Activated CD4-positive, alpha-beta memory T cell treated with anti-CD3 and anti-CD28 coated beads, Interleukin-2, amount 10 ng/mL, durations not matched to agents 7 days and 5 days (primary cell): ENCODE measurements around the gene NUDT16L1. TPM values are rescaled to one million over a fixed set of nuclear protein-coding genes. Genes with fewer than 3 reads are reported as not detected.

Experiments
- CTCF ChIA-PET: fragments of 350-600 bp; sonication (Branson Sonifier 250); formaldehyde crosslinking; loops from one replicate; lab custom pipeline; 2021; ENCODE audit warnings: antibody characterized with exemption, inconsistent platforms; lab: Charles Lee
- POLR2A ChIA-PET: fragments of 350-600 bp; sonication (Branson Sonifier 250); formaldehyde crosslinking; loops from one replicate; lab custom pipeline; 2021; ENCODE audit warnings: antibody characterized with exemption; lab: Charles Lee
- DNase-seq: peaks from one replicate; pipeline ENCODE4 v3.0.0-alpha.2; 2020
- H3K27ac Mint-ChIP-seq: one replicate; pipeline ENCODE4 v1.8.0; 2021; ENCODE audit warnings: mild to moderate bottlenecking, mixed read lengths
- H3K27me3 Mint-ChIP-seq: one replicate; pipeline ENCODE4 v1.8.0; 2021; ENCODE audit warnings: mixed read lengths
- H3K36me3 Mint-ChIP-seq: one replicate; pipeline ENCODE4 v1.8.0; 2021; ENCODE audit warnings: low read depth, mixed read lengths
- H3K4me1 Mint-ChIP-seq: one replicate; pipeline ENCODE4 v1.8.0; 2021; ENCODE audit warnings: mixed read lengths
- H3K4me3 Mint-ChIP-seq: one replicate; pipeline ENCODE4 v1.8.0; 2021; ENCODE audit warnings: mild to moderate bottlenecking, mixed read lengths
- H3K9me3 Mint-ChIP-seq: one replicate; pipeline ENCODE4 v1.8.0; 2021; ENCODE audit warnings: mixed read lengths
- total RNA-seq, 2 experiments: library from RNA; stranded (reverse); gene quantifications; one replicate each; pipeline ENCODE4 v1.2.3, GENCODE V29; 2021

The NUDT16L1 gene
- total RNA-seq, 2 experiments from 2014 or later = 24.2 to 25.5 TPM

- peak overlapping the region; percentile 71 for H3K4me3 Mint-ChIP-seq
- peaks cover 25% of the 10 kb centered on the region for H3K4me1 Mint-ChIP-seq
- H3K9me3 Mint-ChIP-seq = no peaks in the 10 kb centered on the region
- POLR2A ChIA-PET = interaction anchor here (1.0 to 3.0 kb wide), 14 partner anchors 12 to 156 kb away, joined by 3 to 20 read pairs (median 5); partner anchors contain the start of genes ANKS3, CDIP1, DNAAF8 and MGRN1
- H3K27ac Mint-ChIP-seq = peak overlapping the region; percentile 67
- H3K36me3 Mint-ChIP-seq = peaks cover 10% of the 10 kb centered on the region
- H3K27me3 Mint-ChIP-seq = no peaks in the 10 kb centered on the region
- no peak for DNase-seq
- CTCF ChIA-PET = interaction anchor here (0.5 to 1.5 kb wide), 3 partner anchors 12 to 218 kb away, joined by 3 to 4 read pairs (median 3); no protein-coding TSS in a partner anchor
Measured at GRCh38 chr16:4694642-4695451, 1.5 kb downstream of the NUDT16L1 start.

DNA sequence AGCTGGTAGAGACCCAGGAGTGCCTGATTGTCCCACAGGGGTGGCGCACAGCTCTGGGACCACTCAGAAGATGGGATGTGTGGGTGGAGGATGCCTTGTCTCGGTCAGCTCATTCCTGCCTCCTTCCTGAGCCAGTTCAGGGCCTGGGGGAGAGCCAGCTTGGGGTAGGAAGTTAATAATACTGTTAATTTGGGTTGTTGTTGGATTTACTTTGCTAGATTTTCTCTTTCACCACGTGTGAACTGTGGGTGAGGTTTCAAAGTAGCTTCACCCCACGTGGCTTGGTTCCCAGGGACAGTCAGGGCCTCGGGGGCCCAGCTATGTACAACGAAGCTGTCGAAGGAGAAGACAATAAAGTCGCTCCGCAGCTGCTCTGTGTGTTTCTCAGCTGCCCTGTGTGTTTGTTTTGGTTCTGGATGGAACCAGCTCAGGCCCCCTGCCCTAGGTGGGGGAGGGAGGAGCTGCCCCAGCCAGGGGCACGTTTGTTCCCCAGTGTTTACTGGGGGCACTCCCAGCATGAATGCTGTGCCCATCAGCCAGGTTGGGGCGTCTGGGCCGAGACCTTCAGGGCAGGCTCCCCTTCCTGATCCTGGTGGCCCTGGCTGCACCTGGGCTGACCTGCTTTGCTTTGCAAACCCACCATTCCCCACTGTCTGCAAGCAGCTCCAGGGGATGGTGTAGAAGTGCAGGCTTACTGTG lies 2.3 kb downstream of the NUDT16L1 start:
- Mint-ChIP-seq H3K9me3 (no peaks in the 10 kb centered on the region), H3K27me3 (no peaks in the 10 kb centered on the region), H3K36me3 (peaks cover 11% of the 10 kb centered on the region), H3K4me1 (peaks cover 32% of the 10 kb centered on the region), H3K4me3 (peak overlapping the region; percentile 5), H3K27ac (peak overlapping the region; percentile 21)
- no peak for DNase-seq
- POLR2A ChIA-PET = interaction anchor here (1.1 to 2.3 kb wide), 5 partner anchors 11 to 72 kb away, joined by 3 to 9 read pairs (median 3); partner anchors contain the start of genes ANKS3 and DNAAF8
- CTCF ChIA-PET = interaction anchor here (0.5 to 1.5 kb wide), 4 partner anchors 11 to 219 kb away, joined by 3 to 4 read pairs (median 3); no protein-coding TSS in a partner anchor

DNA sequence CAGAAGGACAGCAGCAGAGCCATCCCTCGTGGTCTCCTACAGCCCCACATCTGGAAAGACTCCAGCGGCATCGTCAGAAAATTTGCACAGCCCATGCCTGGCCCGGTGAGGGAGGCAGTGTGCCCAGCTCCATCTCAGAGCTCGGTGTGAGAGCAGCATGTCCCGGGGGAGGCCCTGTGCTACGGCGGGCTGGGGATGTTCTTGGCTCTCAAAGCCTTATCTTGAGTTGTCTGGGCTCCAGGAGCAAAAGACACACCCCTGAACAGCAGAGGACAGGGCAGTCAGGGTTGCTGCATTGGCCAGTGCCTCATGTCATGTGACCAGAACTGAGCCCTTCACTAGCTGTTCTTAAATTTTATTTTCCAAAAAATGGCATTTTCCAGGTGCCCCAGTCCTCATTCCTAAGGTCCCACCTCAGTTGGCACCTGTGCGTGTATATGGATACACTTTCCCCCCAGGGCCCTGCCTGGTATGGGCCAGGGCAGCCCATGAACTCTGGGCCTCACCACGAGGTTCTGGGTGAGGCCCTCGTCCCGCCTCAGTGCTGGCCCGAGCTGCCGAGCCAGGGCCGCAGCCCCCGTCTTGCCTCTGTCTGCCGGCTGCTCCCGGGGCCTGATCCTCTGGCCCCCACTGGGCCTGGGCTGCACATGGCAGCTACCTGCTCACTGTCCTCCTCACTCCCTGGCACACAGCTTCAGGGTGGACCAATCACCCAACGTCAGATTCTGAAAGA lies 3.0 kb downstream of the NUDT16L1 start:
- DNase-seq = no peak
- H3K9me3 Mint-ChIP-seq = no peaks in the 10 kb centered on the region
- H3K27ac Mint-ChIP-seq = no peak overlapping the region
- POLR2A ChIA-PET = interaction anchor here (1.1 to 2.3 kb wide), 5 partner anchors 10 to 73 kb away, joined by 3 to 9 read pairs (median 3); partner anchors contain the start of genes ANKS3 and DNAAF8
- H3K27me3 Mint-ChIP-seq = no peaks in the 10 kb centered on the region
- peaks cover 11% of the 10 kb centered on the region for H3K36me3 Mint-ChIP-seq
- CTCF ChIA-PET = interaction anchor here (1.5 kb wide), 1 partner anchor 14 kb away, joined by 3 read pairs; no protein-coding TSS in a partner anchor
- H3K4me3 Mint-ChIP-seq = no peak overlapping the region
- peaks cover 34% of the 10 kb centered on the region for H3K4me1 Mint-ChIP-seq

- no peak for DNase-seq
- POLR2A ChIA-PET = interaction anchor here (1.6 to 2.3 kb wide), 2 partner anchors 9 kb away, joined by 4 to 9 read pairs; no protein-coding TSS in a partner anchor
- no peak overlapping the region for H3K27ac Mint-ChIP-seq
- no peaks in the 10 kb centered on the region for H3K27me3 Mint-ChIP-seq
- CTCF ChIA-PET = no interaction called here
- H3K36me3 Mint-ChIP-seq = peaks cover 11% of the 10 kb centered on the region
- H3K4me3 Mint-ChIP-seq = no peak overlapping the region
- H3K9me3 Mint-ChIP-seq = no peaks in the 10 kb centered on the region
- H3K4me1 Mint-ChIP-seq = peaks cover 34% of the 10 kb centered on the region
Measured at GRCh38 chr16:4696905-4697847, 3.8 kb downstream of the NUDT16L1 start.

DNA sequence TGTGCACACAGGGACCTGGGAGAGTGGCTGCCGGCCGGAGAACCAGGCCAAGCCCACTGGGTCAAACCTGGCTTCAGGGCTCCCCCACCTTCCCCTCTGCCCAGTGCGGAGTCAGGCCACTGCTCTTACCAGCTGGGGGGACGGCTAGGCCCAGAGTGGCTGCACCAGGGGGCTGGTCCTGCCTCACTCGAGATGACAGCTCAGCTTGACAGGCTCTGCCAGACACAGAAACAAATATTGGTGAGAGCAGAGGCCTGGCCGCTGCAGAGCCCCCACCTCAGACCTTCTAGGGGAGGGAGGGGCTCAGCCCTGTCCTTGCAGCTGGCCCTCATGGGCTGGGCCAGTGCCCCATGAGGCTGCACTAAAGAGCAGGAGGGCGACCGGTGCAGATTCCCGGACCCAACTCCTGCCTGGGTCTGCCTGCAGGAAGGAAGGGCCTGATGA lies 4.5 kb downstream of the NUDT16L1 start:
- H3K4me3 Mint-ChIP-seq = no peak overlapping the region
- H3K27ac Mint-ChIP-seq = no peak overlapping the region
- CTCF ChIA-PET = no interaction called here
- H3K9me3 Mint-ChIP-seq = no peaks in the 10 kb centered on the region
- no peak for DNase-seq
- peaks cover 11% of the 10 kb centered on the region for H3K36me3 Mint-ChIP-seq
- POLR2A ChIA-PET = interaction anchor here (1.6 kb wide), 1 partner anchor 8 kb away, joined by 4 read pairs; no protein-coding TSS in a partner anchor
- H3K4me1 Mint-ChIP-seq = peaks cover 29% of the 10 kb centered on the region
- no peaks in the 10 kb centered on the region for H3K27me3 Mint-ChIP-seq

DNA sequence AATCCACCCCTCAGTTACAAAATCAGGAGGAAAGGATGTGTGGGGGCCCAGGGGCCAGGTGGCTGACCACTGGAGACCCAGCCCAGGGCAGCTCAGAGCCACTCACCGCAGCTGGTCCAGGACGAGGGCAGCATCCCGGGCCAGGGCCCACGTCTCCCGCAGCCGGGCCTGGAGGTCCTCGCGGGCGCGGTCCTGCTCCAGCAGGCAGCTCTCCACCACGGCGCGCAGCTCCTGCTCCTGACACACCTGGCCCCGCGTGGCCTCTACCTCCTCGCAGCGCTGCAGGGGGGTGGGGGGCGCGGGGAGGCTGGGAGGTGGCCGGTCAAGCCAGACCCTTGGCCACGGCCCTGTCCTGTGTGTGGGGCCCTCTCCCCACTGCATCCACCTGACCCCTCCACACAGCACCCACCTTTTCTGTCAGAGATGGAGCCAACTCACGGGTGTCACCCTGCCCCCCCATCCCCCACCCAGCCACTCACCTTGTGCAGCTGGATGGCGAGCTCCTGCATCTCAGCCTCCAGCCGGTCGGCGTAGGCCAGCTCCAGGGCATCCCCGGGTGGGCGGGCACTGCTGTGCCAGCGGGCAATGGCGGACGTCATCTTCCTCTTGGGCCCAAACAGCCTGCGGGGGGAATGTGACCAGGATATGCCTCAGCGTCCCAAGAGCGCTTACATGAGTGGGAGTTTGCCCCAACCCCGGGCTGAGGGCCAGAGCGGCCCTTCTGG lies 5.1 kb downstream of the NUDT16L1 start:
- H3K27ac Mint-ChIP-seq = no peak overlapping the region
- H3K36me3 Mint-ChIP-seq = peaks cover 11% of the 10 kb centered on the region

GRCh38 chr16:4699046-4699556 lies 5.7 kb downstream of the NUDT16L1 start:
- Mint-ChIP-seq H3K9me3 (no peaks in the 10 kb centered on the region), H3K4me1 (peaks cover 34% of the 10 kb centered on the region), H3K4me3 (no peak overlapping the region), H3K36me3 (peaks cover 11% of the 10 kb centered on the region), H3K27ac (no peak overlapping the region), H3K27me3 (no peaks in the 10 kb centered on the region)
- ChIA-PET POLR2A (interaction anchor here (0.9 to 2.6 kb wide), 5 partner anchors 13 to 83 kb away, joined by 3 to 8 read pairs (median 5); partner anchors contain the start of genes ANKS3, DNAAF8 and MGRN1), CTCF (interaction anchor here (1.6 kb wide), 1 partner anchor 36 kb away, joined by 6 read pairs; the partner anchor contains the start of genes ANKS3 and DNAAF8)
- no peak for DNase-seq

More for the DNA sequence above, 5.1 kb downstream of the NUDT16L1 start:
- no peak overlapping the region for H3K4me3 Mint-ChIP-seq
- H3K9me3 Mint-ChIP-seq = no peaks in the 10 kb centered on the region
- H3K27me3 Mint-ChIP-seq = no peaks in the 10 kb centered on the region
- no peak for DNase-seq
- ChIA-PET CTCF (no interaction called here), POLR2A (interaction anchor here (1.6 to 2.6 kb wide), 2 partner anchors 8 to 22 kb away, joined by 4 to 7 read pairs; no protein-coding TSS in a partner anchor)
- H3K4me1 Mint-ChIP-seq = peaks cover 30% of the 10 kb centered on the region

DNA sequence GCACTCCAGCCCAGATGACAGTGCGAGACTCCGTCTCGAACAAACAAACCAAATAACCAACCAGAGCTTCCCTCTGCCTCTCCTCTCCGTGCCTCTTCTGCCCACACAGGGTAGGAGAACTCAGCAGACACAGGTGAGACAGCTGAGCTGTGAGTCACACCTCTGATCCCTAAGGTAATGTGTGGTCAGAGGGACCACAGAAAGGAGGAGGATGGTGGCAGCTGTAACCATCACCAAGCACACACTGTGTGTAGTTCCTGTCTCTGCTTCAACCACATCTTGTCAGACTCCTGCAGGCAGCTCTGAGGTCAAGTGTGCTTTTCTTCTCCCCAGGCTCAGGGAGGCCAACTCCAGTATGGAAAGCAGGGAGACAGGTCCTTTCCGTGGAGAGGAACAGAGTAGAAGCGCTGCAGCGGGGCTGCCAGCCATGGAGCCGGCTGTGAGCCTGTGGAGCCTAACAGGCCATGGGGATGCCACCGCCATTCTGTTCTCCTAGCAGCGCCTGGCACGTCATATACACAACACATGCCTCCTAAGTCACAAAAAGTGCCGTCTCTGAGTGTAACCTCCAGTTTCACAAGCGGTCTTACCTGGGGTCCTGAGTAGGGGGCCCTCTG lies 7.1 kb downstream of the NUDT16L1 start:
- POLR2A ChIA-PET = interaction anchor here (1.3 to 2.6 kb wide), 5 partner anchors 15 to 84 kb away, joined by 3 to 8 read pairs (median 5); partner anchors contain the start of genes ANKS3, DNAAF8 and MGRN1

GRCh38 chr16:4700997-4701743 lies 7.8 kb downstream of the NUDT16L1 start:
- H3K36me3 Mint-ChIP-seq = peaks cover 11% of the 10 kb centered on the region
- H3K27ac Mint-ChIP-seq = no peak overlapping the region
- no peaks in the 10 kb centered on the region for H3K27me3 Mint-ChIP-seq
- H3K4me3 Mint-ChIP-seq = no peak overlapping the region
- H3K4me1 Mint-ChIP-seq = peaks cover 26% of the 10 kb centered on the region
- ChIA-PET CTCF (interaction anchor here (1.3 to 1.6 kb wide), 3 partner anchors 33 to 77 kb away, joined by 3 to 6 read pairs (median 3); partner anchors contain the start of genes ANKS3, DNAAF8 and MGRN1), POLR2A (interaction anchor here (1.8 to 2.6 kb wide), 2 partner anchors 24 to 85 kb away, joined by 5 to 7 read pairs; no protein-coding TSS in a partner anchor)
- DNase-seq = no peak
- H3K9me3 Mint-ChIP-seq = no peaks in the 10 kb centered on the region

More for the DNA sequence above, 7.1 kb downstream of the NUDT16L1 start:
- Mint-ChIP-seq H3K4me3 (no peak overlapping the region), H3K9me3 (no peaks in the 10 kb centered on the region), H3K4me1 (peaks cover 28% of the 10 kb centered on the region), H3K27me3 (no peaks in the 10 kb centered on the region), H3K36me3 (peaks cover 11% of the 10 kb centered on the region), H3K27ac (no peak overlapping the region)
- CTCF ChIA-PET = interaction anchor here (0.9 to 1.6 kb wide), 3 partner anchors 34 to 76 kb away, joined by 3 to 6 read pairs (median 4); partner anchors contain the start of genes ANKS3, DNAAF8 and MGRN1
- DNase-seq = peak; percentile 46
